NOMO-1 (cell line): ENCODE data around the gene PIK3CD.
"Not testable (repeated sequence)": the region's sequence is repeated elsewhere in the genome, so short reads cannot be mapped to it uniquely, and the experiment has no call there.

Source experiments
- DNase-seq, 2 experiments: peaks; one replicate each; lab custom pipeline; 2025; ENCODE audit not compliant: unreplicated experiment in 2 of 2; lab: John Stamatoyannopoulos, UW

PIK3CD gene

DNA sequence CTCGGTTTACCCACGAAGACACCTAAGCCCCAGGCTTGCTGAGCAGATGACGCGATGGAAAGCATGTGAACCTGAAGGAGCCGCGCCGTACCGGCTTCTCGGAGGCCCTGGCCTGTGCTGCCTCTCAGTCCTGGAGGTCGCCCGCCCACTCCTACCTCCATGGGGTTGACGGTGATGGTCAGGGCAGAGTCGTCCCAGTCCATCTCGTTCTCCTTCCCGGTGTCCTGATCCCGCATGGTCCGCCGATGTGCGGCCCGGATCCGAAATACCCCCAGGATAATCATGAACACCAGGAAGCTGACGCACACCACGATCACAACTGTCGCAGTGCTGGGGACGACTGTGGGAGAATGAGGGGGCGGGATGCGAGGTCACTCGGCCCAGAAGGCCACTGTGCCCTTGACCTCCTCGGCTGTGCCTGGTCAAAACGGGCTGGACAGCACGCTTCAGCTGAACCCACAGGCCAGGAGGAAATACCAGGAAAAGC lies 79.6 kb downstream of the PIK3CD start:
- no peak for DNase-seq

DNA sequence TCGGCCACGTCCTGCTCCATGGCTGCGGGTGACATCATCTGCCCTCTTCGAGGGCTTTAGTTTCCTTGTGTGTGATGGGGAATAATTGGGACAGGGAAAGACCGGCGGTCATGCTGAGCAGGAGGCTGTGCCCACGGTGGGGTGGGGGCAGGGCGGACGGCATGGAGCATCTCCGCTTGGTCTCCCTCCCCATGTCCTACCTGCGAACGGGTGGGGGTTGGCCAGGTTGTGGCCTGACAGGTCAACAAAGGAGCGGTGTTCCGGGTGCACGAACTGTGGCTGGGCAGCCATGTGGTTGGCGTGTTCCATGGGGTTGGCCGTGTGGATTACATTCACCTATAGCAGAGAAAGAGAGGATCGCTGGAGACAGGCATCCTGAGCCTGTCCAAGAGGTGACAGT lies 80.0 kb downstream of the PIK3CD start:
- no peak for DNase-seq

DNA sequence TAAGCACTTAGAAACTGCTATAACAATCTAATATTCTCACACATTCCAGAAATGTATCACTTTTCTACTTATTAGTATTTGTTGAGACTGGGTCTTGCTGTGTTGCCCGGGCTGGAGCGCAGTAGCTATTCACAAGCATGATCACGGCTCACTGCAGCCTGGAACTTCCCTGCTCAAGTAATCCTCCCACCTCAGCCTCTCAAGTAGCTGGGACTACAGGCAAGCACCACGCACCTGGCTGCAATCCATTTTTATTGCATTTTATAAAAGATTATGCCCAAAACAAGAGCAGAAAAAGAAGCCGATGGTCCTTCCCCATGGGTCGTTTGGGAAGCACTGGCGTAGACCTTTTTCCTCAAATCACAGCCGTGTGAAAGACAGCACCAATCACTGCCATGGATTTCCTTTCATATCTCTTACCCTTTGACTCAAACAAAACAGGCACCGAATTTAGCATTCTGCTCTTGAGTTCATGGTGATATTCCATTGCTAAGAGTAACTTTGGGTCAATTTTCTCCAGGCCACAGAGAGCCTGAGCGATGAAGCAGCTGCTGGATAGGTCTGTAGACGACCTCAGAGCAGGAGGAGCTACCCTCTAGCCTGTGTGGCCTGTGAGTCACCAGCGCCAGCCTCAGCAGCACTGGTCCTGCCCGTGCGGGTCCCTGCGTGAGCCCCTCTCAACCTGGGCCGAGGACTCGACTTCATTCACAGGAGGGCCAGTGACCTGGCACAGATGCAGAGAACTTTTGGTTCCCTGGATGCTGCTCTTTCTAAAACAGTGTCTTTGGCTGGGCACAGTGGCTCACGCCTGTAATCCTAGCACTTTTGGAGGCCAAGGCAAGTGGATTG lies 80.8 kb downstream of the PIK3CD start:
- no peak for DNase-seq

GRCh38 chr1:9733160-9733789 lies 81.7 kb downstream of the PIK3CD start:
- DNase-seq, result no peak

DNA sequence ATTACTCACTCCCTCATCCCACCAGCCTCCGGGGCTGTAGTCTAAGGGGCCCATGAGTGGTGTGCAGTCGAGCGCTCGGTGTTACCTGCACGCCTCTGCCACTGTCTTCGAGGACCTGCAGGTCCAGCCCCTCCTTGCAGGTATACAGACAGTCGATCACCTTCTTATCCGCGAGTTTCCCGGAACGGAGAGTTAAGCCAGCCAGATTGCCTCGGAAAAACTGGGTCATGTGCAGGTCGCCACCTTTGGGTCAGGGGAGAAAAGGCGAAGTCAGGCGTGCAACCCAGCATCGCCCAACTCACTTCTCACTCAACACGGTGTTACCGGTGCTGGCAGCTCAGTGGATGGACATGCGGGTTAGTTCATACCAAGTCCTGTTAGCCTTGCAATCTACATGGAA lies 84.3 kb downstream of the PIK3CD start:
- DNase-seq, result no peak

DNA sequence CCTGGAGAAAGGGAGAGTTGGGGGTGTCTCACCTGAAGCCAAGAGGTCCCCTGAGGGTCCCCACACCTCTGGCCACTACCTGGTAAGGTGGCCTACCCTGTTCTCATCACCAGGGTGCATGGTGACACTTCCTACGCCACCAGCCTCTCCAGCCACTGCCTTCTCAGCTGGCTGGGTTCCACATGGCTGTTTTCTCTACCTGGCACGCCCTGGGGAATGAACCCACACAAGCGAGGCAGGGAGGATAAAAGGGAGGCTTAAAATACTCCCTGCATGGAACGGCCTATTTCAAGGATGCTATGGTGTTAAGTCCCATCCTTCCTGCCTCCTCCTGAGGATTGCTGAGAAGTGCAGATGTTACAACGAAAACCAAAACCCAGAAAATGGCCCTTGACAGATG lies 84.7 kb downstream of the PIK3CD start:
- no peak for DNase-seq

- no peak for DNase-seq
These were observed 85.5 kb downstream of the PIK3CD start for GRCh38 chr1:9737057-9737456.

DNA sequence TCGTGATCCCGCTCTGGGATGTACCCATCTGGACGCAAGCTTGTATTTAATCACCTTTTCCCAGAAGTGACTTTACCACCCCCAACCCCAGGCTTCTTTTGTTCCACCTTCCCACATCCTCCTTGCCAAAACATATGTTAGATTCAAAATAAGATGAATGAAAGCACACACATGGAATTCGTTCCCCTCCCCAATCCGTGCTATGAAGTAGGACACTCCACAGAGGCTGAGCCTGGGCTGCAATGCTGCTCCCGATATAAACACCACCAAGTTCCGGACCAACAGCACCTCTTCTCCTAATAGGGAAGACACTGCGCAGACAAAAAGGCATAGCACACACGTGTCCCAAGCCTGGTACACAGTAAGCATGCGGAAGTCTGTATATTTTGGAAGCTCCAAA lies 86.1 kb downstream of the PIK3CD start:
- DNase-seq, result no peak

GRCh38 chr1:9744106-9744799 lies 92.7 kb downstream of the PIK3CD start:
- no peak for DNase-seq

DNA sequence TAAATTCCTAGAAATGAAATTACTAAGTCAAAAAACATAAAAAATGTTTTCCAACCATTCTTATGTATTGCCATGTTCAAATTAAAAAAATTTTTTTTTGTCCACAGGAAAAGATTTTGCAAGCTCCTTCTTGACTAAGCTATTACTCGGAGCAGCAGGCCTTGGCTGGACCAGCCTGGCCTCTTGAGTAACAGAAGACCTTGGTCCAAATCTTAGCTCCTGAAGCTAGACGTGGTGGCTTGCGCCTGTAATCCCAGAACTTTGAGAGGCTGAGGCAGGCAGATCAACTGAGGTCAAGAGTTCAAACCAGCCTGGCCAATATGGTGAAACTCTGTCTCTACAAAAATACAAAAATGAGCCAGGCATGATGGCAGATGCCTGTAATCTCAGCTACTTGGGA lies 94.7 kb downstream of the PIK3CD start:
- DNase-seq, result no peak

DNA sequence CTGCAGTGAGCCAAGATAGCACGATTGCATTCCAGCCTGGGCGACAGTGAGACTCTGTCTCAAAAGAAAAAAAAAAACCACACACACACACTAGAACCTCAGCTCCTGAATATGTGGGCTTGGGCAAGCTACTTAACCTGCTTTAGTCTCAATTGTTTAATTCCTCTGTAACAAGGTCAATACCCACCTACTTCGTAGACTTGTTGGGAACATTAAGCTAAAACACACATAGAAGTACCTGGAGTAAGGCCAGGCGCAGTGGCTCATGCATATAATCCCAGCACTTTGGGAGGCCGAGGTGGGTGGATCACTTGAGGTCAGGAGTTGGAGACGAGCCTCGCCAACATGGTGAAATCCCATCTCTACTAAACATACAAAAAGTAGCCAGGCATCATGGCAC lies 95.1 kb downstream of the PIK3CD start:
- no peak for DNase-seq

DNA sequence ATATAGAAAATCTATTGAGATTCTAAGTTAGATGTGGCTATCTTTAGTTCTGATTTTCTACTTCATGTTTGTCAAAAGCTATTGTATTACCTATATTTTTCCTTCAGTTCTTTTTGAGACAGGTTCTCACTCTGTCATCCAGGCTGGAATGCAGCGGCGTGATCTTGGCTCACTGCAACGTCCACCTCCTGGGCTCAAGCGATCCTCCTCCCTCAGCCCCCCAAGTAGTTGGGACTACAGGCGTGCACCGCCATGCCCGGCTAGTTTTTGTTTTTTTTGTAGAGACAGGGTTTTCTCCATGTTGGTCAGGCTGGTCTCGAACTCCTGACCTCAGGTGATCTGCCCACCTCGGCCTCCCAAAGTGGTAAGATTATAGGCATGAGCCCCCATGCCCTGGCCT lies 96.9 kb downstream of the PIK3CD start:
- DNase-seq, result not testable (repeated sequence)

DNA sequence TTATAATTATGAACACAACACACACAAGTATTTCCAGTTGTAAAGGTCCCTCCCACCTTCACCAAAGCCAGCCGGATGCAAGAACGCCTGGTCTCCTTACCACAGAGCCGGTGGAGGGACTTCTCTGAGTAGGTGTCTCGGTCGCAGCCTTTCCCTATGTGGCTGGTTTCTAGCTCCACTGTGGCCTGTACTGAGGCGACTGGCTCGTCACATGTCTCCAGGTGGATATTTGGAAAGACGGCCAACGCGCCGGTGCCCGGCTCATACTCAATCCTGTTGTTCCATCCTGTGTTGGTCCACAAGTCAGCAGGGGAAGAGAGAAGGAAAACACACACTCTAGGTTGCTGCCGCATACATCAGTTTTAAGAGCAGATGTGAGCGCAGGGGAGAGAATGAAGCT lies 97.8 kb downstream of the PIK3CD start:
- DNase-seq, result no peak

- DNase-seq, result no peak
These were observed 100.4 kb downstream of the PIK3CD start for GRCh38 chr1:9751971-9752370.

DNA sequence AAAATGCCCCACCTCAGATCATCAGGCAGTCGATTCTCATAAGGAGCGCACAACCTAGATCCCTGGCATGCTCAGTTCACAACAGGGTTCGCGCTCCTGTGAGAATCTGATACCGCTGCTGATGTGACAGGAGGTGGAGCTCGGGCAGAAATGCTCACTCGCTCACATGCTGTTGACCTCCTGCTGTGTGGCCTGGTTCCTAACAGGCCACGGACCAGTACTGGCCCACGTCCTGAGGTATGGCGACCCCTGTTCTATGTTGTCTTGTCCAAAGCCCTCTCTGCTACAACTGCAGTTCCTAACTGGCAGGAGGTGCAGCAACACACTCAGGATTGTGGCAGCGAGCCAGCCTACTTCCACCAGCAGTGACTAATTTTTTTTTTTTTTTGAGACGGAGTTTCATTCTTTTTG lies 101.6 kb downstream of the PIK3CD start:
- DNase-seq, result no peak

GRCh38 chr1:9755441-9755995 lies 104.0 kb downstream of the PIK3CD start:
- DNase-seq, result no peak

- DNase-seq, result no peak
These were observed 107.1 kb downstream of the PIK3CD start for GRCh38 chr1:9758559-9759121.

GRCh38 chr1:9759939-9760338 lies 108.4 kb downstream of the PIK3CD start:
- no peak for DNase-seq

GRCh38 chr1:9760824-9761223 lies 109.3 kb downstream of the PIK3CD start:
- DNase-seq, result no peak

- peak; percentile 39 to 40 for DNase-seq
These were observed 110.3 kb downstream of the PIK3CD start for GRCh38 chr1:9761855-9762254.

DNA sequence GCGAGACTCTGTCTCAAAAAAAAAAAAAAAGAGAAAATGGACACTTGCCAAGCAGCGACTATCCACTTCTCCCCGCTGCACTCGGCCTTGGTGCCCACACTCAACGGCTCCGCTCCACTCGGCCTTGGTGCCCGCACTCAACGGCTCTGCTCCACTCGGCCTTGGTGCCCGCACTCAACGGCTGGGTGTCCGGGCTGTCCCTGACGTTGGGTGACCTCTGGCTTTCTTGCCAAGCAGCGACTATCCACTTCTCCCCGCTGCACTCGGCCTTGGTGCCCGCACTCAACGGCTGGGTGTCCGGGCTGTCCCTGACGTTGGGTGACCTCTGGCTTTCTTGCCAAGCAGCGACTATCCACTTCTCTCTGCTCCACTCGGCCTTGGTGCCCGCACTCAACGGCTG lies 110.9 kb downstream of the PIK3CD start:
- DNase-seq, result not testable (repeated sequence)
